SK-N-SH treated with all-trans-retinoic acid at 6 μM for 48 hours (cell line): Measurements from ENCODE around the gene COMMD3.

ENCODE experiments used
- ATAC-seq: fragments of 200-7000 bp; cut with Tn5 transposase; 3 replicates; pipeline ENCODE4 v1.9.1; 2020; ENCODE audit warnings: mild to moderate bottlenecking, moderate library complexity
- ARNTL ChIP-seq: fragments of 450-650 bp; formaldehyde crosslinking; IDR thresholded peaks from 2 replicates; pipeline ENCODE4 v1.5.0; 2020; ENCODE audit warnings: low read depth, mild to moderate bottlenecking, moderate library complexity, borderline replicate concordance
- BACH2 ChIP-seq: fragments of 250-450 bp; sonication (Bioruptor Pico); IDR thresholded peaks from 2 replicates; pipeline ENCODE4 v1.9.0; 2021; ENCODE audit warnings: mild to moderate bottlenecking, borderline replicate concordance
- CSDC2 ChIP-seq: fragments of 250-450 bp; sonication (Bioruptor Pico); IDR thresholded peaks from 2 replicates; pipeline ENCODE4 v1.5.0; 2020; ENCODE audit warnings: mild to moderate bottlenecking, moderate library complexity
- ESRRG ChIP-seq: fragments of 250-450 bp; sonication (Bioruptor Pico); IDR thresholded peaks from 2 replicates; pipeline ENCODE4 v1.6.1; 2021; ENCODE audit warnings: mild to moderate bottlenecking
- GLIS3 ChIP-seq: fragments of 250-450 bp; sonication (Bioruptor Pico); IDR thresholded peaks from 2 replicates; pipeline ENCODE4 v1.5.0; 2020; ENCODE audit warnings: mild to moderate bottlenecking, moderate library complexity
- ISL1 ChIP-seq: fragments of 250-450 bp; sonication (Bioruptor Pico); IDR thresholded peaks from 2 replicates; pipeline ENCODE4 v2.1.2; 2022; ENCODE audit warnings: mild to moderate bottlenecking, moderate library complexity
- OSR1 ChIP-seq: fragments of 250-450 bp; sonication (Bioruptor Pico); IDR thresholded peaks from 2 replicates; pipeline ENCODE4 v1.8.0; 2022; ENCODE audit warnings: moderate library complexity, mild to moderate bottlenecking, inconsistent platforms
- PATZ1 ChIP-seq: fragments of 250-450 bp; sonication (Bioruptor Pico); IDR thresholded peaks from 2 replicates; pipeline ENCODE4 v1.8.0; 2020; ENCODE audit warnings: mild to moderate bottlenecking, moderate library complexity, borderline replicate concordance
- PPARA ChIP-seq: fragments of 250-450 bp; sonication (Bioruptor Pico); IDR thresholded peaks from 2 replicates; pipeline ENCODE4 v1.5.0; 2020; ENCODE audit warnings: mild to moderate bottlenecking, borderline replicate concordance
- RARB ChIP-seq: fragments of 250-450 bp; sonication (Bioruptor Pico); IDR thresholded peaks from 2 replicates; pipeline ENCODE4 v1.8.0; 2021; ENCODE audit warnings: mild to moderate bottlenecking, moderate library complexity
- SNAI2 ChIP-seq: fragments of 250-450 bp; sonication (Bioruptor Pico); IDR thresholded peaks from 2 replicates; pipeline ENCODE4 v1.5.0; 2020; ENCODE audit warnings: mild to moderate bottlenecking, moderate library complexity
- TOX ChIP-seq: fragments of 250-450 bp; sonication (Bioruptor Pico); IDR thresholded peaks from 2 replicates; pipeline ENCODE4 v1.8.0; 2021; ENCODE audit warnings: mild to moderate bottlenecking, moderate library complexity, borderline replicate concordance
- ZC3H10 ChIP-seq: fragments of 250-450 bp; sonication (Bioruptor Pico); IDR thresholded peaks from 2 replicates; pipeline ENCODE4 v1.5.1; 2021; ENCODE audit warnings: mild to moderate bottlenecking, moderate library complexity
- ZFP3 ChIP-seq: fragments of 250-450 bp; sonication (Bioruptor Pico); IDR thresholded peaks from 2 replicates; pipeline ENCODE4 v1.5.0; 2020; ENCODE audit warnings: mild to moderate bottlenecking, moderate library complexity
- ZFP30 ChIP-seq: fragments of 450-650 bp; formaldehyde crosslinking; IDR thresholded peaks from 2 replicates; pipeline ENCODE4 v1.5.0; 2022; ENCODE audit warnings: mild to moderate bottlenecking, moderate library complexity
- ZNF565 ChIP-seq: fragments of 450-650 bp; formaldehyde crosslinking; conservative IDR thresholded peaks from 2 replicates; pipeline ENCODE4 v1.5.0; 2020; ENCODE audit warnings: low read depth, mild to moderate bottlenecking, moderate library complexity
- ZNF70 ChIP-seq: fragments of 450-650 bp; formaldehyde crosslinking; IDR thresholded peaks from 2 replicates; pipeline ENCODE4 v1.5.0; 2020; ENCODE audit warnings: mild to moderate bottlenecking, moderate library complexity
- ZNF8 ChIP-seq: fragments of 450-650 bp; formaldehyde crosslinking; IDR thresholded peaks from 2 replicates; pipeline ENCODE4 v1.5.0; 2020; ENCODE audit warnings: mild to moderate bottlenecking, moderate library complexity
- TF ChIP-seq, protein P1 (sequence below): fragments of 250-450 bp; sonication (Bioruptor Pico); IDR thresholded peaks from 2 replicates; pipeline ENCODE4 v1.8.0; 2021; ENCODE audit warnings: low read depth, mild to moderate bottlenecking, moderate library complexity, borderline replicate concordance
- TF ChIP-seq, protein P2 (sequence below): fragments of 250-450 bp; sonication (Bioruptor Pico); IDR thresholded peaks from 2 replicates; pipeline ENCODE4 v1.5.1; 2021; ENCODE audit warnings: mild to moderate bottlenecking, moderate library complexity
- TF ChIP-seq, protein P3 (sequence below): fragments of 250-450 bp; sonication (Bioruptor Pico); IDR thresholded peaks from 2 replicates; pipeline ENCODE4 v1.5.1; 2020; ENCODE audit warnings: low read depth, mild to moderate bottlenecking, moderate library complexity

COMMD3 gene

GRCh38 chr10:22333975-22334282 lies 17.7 kb downstream of the COMMD3 start (continued):
- TF ChIP-seq ARNTL (CRISPR knock-in tag) (no peak), PATZ1 (CRISPR knock-in tag) (no peak), GLIS3 (CRISPR knock-in tag) (no peak), ZFP3 (CRISPR knock-in tag) (no peak)

- ATAC-seq: no peak
- TF ChIP-seq BACH2: no peak
- TF ChIP-seq, protein P1, sequence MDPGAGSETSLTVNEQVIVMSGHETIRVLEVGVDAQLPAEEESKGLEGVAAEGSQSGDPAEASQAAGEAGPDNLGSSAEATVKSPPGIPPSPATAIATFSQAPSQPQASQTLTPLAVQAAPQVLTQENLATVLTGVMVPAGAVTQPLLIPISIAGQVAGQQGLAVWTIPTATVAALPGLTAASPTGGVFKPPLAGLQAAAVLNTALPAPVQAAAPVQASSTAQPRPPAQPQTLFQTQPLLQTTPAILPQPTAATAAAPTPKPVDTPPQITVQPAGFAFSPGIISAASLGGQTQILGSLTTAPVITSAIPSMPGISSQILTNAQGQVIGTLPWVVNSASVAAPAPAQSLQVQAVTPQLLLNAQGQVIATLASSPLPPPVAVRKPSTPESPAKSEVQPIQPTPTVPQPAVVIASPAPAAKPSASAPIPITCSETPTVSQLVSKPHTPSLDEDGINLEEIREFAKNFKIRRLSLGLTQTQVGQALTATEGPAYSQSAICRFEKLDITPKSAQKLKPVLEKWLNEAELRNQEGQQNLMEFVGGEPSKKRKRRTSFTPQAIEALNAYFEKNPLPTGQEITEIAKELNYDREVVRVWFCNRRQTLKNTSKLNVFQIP (CRISPR knock-in tag): no peak
- TF ChIP-seq, all 23 proteins: peak for 0
Observed at GRCh38 chr10:22334414-22335172, 18.4 kb downstream of the COMMD3 start.

DNA sequence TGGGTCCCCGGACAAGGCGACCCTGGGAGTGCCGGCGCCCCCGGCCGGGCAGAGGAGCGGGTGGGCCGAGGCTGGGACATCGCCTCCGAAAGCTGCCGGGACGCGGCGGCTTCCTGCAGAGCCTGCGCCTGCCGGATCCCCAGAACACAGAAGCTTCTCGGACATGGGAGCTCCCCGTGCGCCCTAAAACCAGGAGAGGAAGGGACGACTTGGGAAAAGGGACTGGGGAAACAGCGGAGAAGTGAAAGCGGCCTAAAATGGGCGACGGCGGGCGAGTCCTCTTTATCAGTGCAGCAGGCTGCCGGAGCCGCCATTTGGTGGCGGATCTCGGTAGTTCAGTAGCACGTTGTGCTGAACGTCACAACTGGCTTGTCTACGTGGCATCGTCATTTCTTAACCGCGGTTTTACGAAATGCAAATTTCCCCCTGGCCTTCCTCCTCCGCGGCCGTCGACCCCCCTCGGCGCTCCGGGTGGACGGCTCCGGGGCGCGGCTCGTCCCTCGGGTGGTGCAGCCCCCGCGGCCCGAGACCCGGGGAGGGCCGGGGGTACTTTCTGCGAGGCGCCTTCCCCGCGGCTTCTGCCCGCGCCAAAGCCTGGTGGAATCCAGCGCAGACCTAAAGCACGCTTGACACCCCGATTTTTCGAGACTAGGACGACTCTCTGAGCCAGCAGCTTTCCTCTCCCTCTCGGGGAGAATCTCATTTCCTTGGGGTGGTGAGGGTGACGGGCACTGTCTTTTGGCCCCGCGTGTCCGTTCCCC lies 19.2 kb downstream of the COMMD3 start:
- no peak for ATAC-seq
- no peak for TF ChIP-seq ZNF70
- no peak for TF ChIP-seq ESRRG (CRISPR knock-in tag)
- TF ChIP-seq ISL1 (CRISPR knock-in tag): no peak
- no peak for TF ChIP-seq RARB
- no peak for TF ChIP-seq ZNF8
- TF ChIP-seq PPARA: no peak

- TF ChIP-seq ZNF8 (no peak), ZFP3 (CRISPR knock-in tag) (no peak), CSDC2 (CRISPR knock-in tag) (no peak), ZNF565 (CRISPR knock-in tag) (no peak), ZFP30 (CRISPR knock-in tag) (no peak)
- TF ChIP-seq, protein P2, sequence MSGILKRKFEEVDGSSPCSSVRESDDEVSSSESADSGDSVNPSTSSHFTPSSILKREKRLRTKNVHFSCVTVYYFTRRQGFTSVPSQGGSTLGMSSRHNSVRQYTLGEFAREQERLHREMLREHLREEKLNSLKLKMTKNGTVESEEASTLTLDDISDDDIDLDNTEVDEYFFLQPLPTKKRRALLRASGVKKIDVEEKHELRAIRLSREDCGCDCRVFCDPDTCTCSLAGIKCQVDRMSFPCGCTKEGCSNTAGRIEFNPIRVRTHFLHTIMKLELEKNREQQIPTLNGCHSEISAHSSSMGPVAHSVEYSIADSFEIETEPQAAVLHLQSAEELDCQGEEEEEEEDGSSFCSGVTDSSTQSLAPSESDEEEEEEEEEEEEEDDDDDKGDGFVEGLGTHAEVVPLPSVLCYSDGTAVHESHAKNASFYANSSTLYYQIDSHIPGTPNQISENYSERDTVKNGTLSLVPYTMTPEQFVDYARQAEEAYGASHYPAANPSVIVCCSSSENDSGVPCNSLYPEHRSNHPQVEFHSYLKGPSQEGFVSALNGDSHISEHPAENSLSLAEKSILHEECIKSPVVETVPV (CRISPR knock-in tag): no peak
- no peak for ATAC-seq
Observed at GRCh38 chr10:22338185-22338900, 22.2 kb downstream of the COMMD3 start.

- ATAC-seq: no peak
- TF ChIP-seq ARNTL (CRISPR knock-in tag) (no peak), OSR1 (CRISPR knock-in tag) (no peak), SNAI2 (CRISPR knock-in tag) (no peak), TOX (no peak)
Observed at GRCh38 chr10:22338931-22339330, 22.7 kb downstream of the COMMD3 start.

DNA sequence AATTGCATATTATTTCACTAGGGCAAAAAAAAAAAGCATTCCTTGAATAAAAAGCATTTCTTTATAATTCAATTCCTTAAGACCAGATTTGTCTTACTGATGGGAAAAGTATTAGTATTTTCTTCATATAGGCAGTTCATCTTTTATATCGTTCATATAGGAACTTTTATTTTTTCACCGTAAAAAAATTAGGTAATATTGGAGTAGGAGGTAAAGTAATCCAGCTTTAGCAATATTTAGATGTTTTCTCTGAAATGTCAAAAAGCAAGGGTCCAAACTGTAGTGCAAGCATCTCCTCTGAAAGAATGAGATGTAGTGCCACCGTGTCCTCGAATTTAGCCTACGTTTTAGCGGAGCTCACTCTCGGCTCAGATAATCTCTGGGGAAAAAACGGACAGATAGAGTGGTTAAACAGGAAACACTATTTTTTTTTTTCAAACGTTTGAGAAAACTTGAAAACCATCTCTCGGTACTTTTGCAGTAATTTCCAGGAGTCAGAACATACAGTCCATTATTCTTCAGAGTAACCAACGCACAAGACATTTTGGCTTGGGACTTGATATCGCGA lies 23.7 kb downstream of the COMMD3 start:
- peak; percentile 15 for ATAC-seq

More for the DNA sequence above, 23.7 kb downstream of the COMMD3 start:
- TF ChIP-seq ARNTL (CRISPR knock-in tag) (no peak), ESRRG (CRISPR knock-in tag) (no peak), TOX (no peak), BACH2 (no peak), ZNF70 (no peak), PPARA (no peak), OSR1 (CRISPR knock-in tag) (no peak), ISL1 (CRISPR knock-in tag) (no peak), ZFP30 (CRISPR knock-in tag) (no peak), SNAI2 (CRISPR knock-in tag) (no peak), ZNF565 (CRISPR knock-in tag) (no peak), ZC3H10 (CRISPR knock-in tag) (no peak)
- TF ChIP-seq, protein P3, sequence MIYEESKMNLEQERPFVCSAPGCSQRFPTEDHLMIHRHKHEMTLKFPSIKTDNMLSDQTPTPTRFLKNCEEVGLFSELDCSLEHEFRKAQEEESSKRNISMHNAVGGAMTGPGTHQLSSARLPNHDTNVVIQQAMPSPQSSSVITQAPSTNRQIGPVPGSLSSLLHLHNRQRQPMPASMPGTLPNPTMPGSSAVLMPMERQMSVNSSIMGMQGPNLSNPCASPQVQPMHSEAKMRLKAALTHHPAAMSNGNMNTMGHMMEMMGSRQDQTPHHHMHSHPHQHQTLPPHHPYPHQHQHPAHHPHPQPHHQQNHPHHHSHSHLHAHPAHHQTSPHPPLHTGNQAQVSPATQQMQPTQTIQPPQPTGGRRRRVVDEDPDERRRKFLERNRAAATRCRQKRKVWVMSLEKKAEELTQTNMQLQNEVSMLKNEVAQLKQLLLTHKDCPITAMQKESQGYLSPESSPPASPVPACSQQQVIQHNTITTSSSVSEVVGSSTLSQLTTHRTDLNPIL: no peak
